GM23338 (cell line): ENCODE data around the gene ETV6. TPM values are rescaled to one million over a fixed set of nuclear protein-coding genes. Genes with fewer than 3 reads are reported as not detected.

ENCODE experiments used
- ATAC-seq: fragments of 200-7000 bp; cut with Tn5 transposase; 3 replicates; pipeline ENCODE4 v1.9.1; 2020
- DNase-seq: peaks from one replicate; pipeline ENCODE4 v3.0.0-alpha.2; 2015; ENCODE audit warnings: low spot score
- H2AFZ ChIP-seq: fragments of 200-600 bp; sonication (generic); 2 replicates; pipeline ENCODE4 v1.8.0; 2016; ENCODE audit warnings: antibody characterized with exemption, mild to moderate bottlenecking, moderate library complexity
- H3F3A ChIP-seq: fragments of 200-600 bp; sonication (generic); replicated peaks from 2 replicates; pipeline ENCODE4 v1.8.0; 2017; ENCODE audit warnings: antibody characterized with exemption, mixed run types, low read depth
- H3K27ac ChIP-seq: fragments of 200-600 bp; sonication (generic); 2 replicates; pipeline ENCODE4 v1.6.1; 2016; ENCODE audit warnings: low read depth
- H3K27me3 ChIP-seq: fragments of 200-600 bp; sonication (generic); 2 replicates; pipeline ENCODE4 v1.8.0; 2016; ENCODE audit warnings: mild to moderate bottlenecking, mixed run types, moderate library complexity; ENCODE audit not compliant: insufficient read depth
- H3K36me3 ChIP-seq: fragments of 200-600 bp; sonication (generic); 2 replicates; pipeline ENCODE4 v1.8.0; 2016; ENCODE audit warnings: mild to moderate bottlenecking; ENCODE audit not compliant: insufficient read depth
- H3K4me1 ChIP-seq: fragments of 200-600 bp; sonication (generic); 2 replicates; pipeline ENCODE4 v1.8.0; 2016; ENCODE audit warnings: mild to moderate bottlenecking, moderate library complexity; ENCODE audit not compliant: insufficient read depth
- H3K4me2 ChIP-seq: fragments of 200-600 bp; sonication (generic); 2 replicates; pipeline ENCODE4 v1.7.1; 2017; ENCODE audit warnings: mixed run types
- H3K4me3 ChIP-seq: fragments of 200-600 bp; sonication (generic); 2 replicates; pipeline ENCODE4 v1.6.1; 2016; ENCODE audit warnings: mixed run types
- H3K79me2 ChIP-seq: fragments of 200-600 bp; sonication (generic); replicated peaks from 2 replicates; pipeline ENCODE4 v1.8.0; 2017; ENCODE audit warnings: mild to moderate bottlenecking; ENCODE audit not compliant: insufficient read depth
- H3K9me2 ChIP-seq: fragments of 200-600 bp; sonication (generic); 2 replicates; pipeline ENCODE4 v1.8.0; 2017; ENCODE audit not compliant: insufficient read depth
- H4K20me1 ChIP-seq: fragments of 200-600 bp; sonication (generic); replicated peaks from 2 replicates; pipeline ENCODE4 v1.8.0; 2017; ENCODE audit warnings: mild to moderate bottlenecking; ENCODE audit not compliant: insufficient read depth
- H3K27ac Mint-ChIP-seq: 2 replicates; pipeline ENCODE4 v1.8.0; 2020; ENCODE audit warnings: inconsistent platforms, mild to moderate bottlenecking, moderate library complexity, mixed read lengths
- H3K27me3 Mint-ChIP-seq: 3 replicates; pipeline ENCODE4 v1.8.0; 2022; ENCODE audit warnings: low read depth, mild to moderate bottlenecking, moderate library complexity, mixed read lengths, inconsistent platforms; ENCODE audit not compliant: insufficient read depth, poor library complexity
- H3K36me3 Mint-ChIP-seq: 3 replicates; pipeline ENCODE4 v1.8.0; 2021; ENCODE audit warnings: low read depth, mild to moderate bottlenecking, inconsistent platforms, moderate library complexity, mixed read lengths
- H3K4me1 Mint-ChIP-seq: 3 replicates; pipeline ENCODE4 v1.8.0; 2020; ENCODE audit warnings: mild to moderate bottlenecking, inconsistent platforms, mixed read lengths
- H3K4me3 Mint-ChIP-seq: 3 replicates; pipeline ENCODE4 v1.8.0; 2021; ENCODE audit warnings: moderate library complexity, mild to moderate bottlenecking, inconsistent platforms, mixed read lengths
- H3K9me3 Mint-ChIP-seq: 3 replicates; pipeline ENCODE4 v1.8.0; 2020; ENCODE audit warnings: moderate library complexity, mild to moderate bottlenecking, inconsistent platforms, mixed read lengths
- CTCF ChIP-seq, 2 experiments: fragments of 200-600 bp in 1 of 2; sonication (generic) in 1 of 2; conservative IDR thresholded peaks; 2 replicates each; pipeline versions ENCODE4 v1.5.1 to v1.6.1; 2016 to 2017; ENCODE audit warnings: antibody characterized with exemption in 2 of 2, low read depth in 2 of 2, mild to moderate bottlenecking in 2 of 2, moderate library complexity in 1 of 2
- ETS1 ChIP-seq: IDR thresholded peaks from 2 replicates; pipeline ENCODE4 v1.6.1; 2016; ENCODE audit warnings: antibody characterized with exemption
- EZH2 ChIP-seq: fragments of 200-600 bp; sonication (generic); IDR thresholded peaks from one replicate; pipeline ENCODE4 v1.8.0; 2017; ENCODE audit warnings: antibody characterized with exemption, mild to moderate bottlenecking, low read depth; ENCODE audit not compliant: unreplicated experiment
- EZH2phosphoT487 ChIP-seq: fragments of 200-600 bp; sonication (generic); IDR thresholded peaks from one replicate; pipeline ENCODE4 v1.8.1; 2018; ENCODE audit warnings: antibody characterized with exemption; ENCODE audit not compliant: unreplicated experiment
- JUNB ChIP-seq: IDR thresholded peaks from one replicate; pipeline ENCODE4 v1.6.1; 2016; ENCODE audit warnings: antibody characterized with exemption; ENCODE audit not compliant: unreplicated experiment
- NANOG ChIP-seq: IDR thresholded peaks from 2 replicates; pipeline ENCODE4 v1.6.1; 2016; ENCODE audit warnings: antibody characterized with exemption, borderline replicate concordance
- POLR2AphosphoS5 ChIP-seq: IDR thresholded peaks from 2 replicates; pipeline ENCODE4 v1.6.1; 2016; ENCODE audit warnings: antibody characterized with exemption, low read depth
- REST ChIP-seq: IDR thresholded peaks from one replicate; pipeline ENCODE4 v1.6.1; 2018; ENCODE audit warnings: antibody characterized with exemption; ENCODE audit not compliant: unreplicated experiment
- STAT1 ChIP-seq: IDR thresholded peaks from one replicate; pipeline ENCODE4 v1.6.1; 2016; ENCODE audit warnings: antibody characterized with exemption; ENCODE audit not compliant: unreplicated experiment
- ZNF114 ChIP-seq: fragments of 250-450 bp; sonication (Bioruptor Pico); IDR thresholded peaks from 2 replicates; pipeline ENCODE4 v1.5.0; 2020; ENCODE audit warnings: mild to moderate bottlenecking, moderate library complexity
- ZNF331 ChIP-seq: fragments of 250-450 bp; sonication (Bioruptor Pico); IDR thresholded peaks from 2 replicates; pipeline ENCODE4 v1.5.0; 2020; ENCODE audit warnings: low read depth, mild to moderate bottlenecking, moderate library complexity
- polyA plus RNA-seq: library from polyadenylated mRNA; unstranded; fragments of >200 nt; fragmentation: Nextera tagmentation; extraction: Ambion mirVana; gene quantifications from 2 replicates; pipeline ENCODE4 v1.2.1, GENCODE V29; 2016
- total RNA-seq: library from RNA; depleted of rRNA; stranded (reverse); fragments of >200 nt; shearing (Covaris generic); gene quantifications from 2 replicates; pipeline ENCODE4 v1.2.3, GENCODE V29; 2014

ETV6 gene
- total and polyA plus RNA-seq, 2 experiments from 2014 or later, result 7.5 to 15.1 TPM

- no peak for TF ChIP-seq CTCF (conservative IDR thresholded peaks at IDR 0.05; ENCODE audit: low read depth in 2 of 2)
- no peak for TF ChIP-seq ZNF114 (CRISPR knock-in tag)
- TF ChIP-seq JUNB, result no peak
- TF ChIP-seq EZH2, result no peak
- TF ChIP-seq ZNF331, result no peak
- TF ChIP-seq STAT1, result no peak
- no peak for TF ChIP-seq REST
- no peak for TF ChIP-seq NANOG
- TF ChIP-seq ETS1, result no peak
Measured at GRCh38 chr12:11795192-11795912, 145.9 kb downstream of the ETV6 start (continued).

GRCh38 chr12:11795913-11796459, 146.5 kb downstream of the ETV6 start:
- no peaks in the 10 kb centered on the region for H3K9me3 Mint-ChIP-seq
- no peaks in the 10 kb centered on the region for H3K36me3 ChIP-seq
- no peaks in the 10 kb centered on the region for H3K27me3 Mint-ChIP-seq
- H3K4me1 Mint-ChIP-seq, result peaks cover 29% of the 10 kb centered on the region
- no peaks in the 10 kb centered on the region for H3K27me3 ChIP-seq
- DNase-seq (peak; percentile 59), ATAC-seq (peak; percentile 40)
- H3K4me2 ChIP-seq, result peak overlapping the region; percentile 5
- no peaks in the 10 kb centered on the region for H4K20me1 ChIP-seq
- H2AFZ ChIP-seq, result no peak overlapping the region
- H3K9me2 ChIP-seq, result peaks cover 4% of the 10 kb centered on the region; the same call in 1 of the 2 replicates
- TF ChIP-seq POLR2AphosphoS5, result no peak
- no peak for TF ChIP-seq STAT1
- TF ChIP-seq ETS1, result no peak
- TF ChIP-seq EZH2phosphoT487, result no peak
- H3K27ac ChIP-seq, result no peak overlapping the region
- H3K27ac Mint-ChIP-seq, result 0 out of 2 replicates have a peak overlapping the region, but pooled peaks have one; percentile 24
- no peaks in the 10 kb centered on the region; the same call in 1 of the 2 replicates for H3K79me2 ChIP-seq
- H3K4me1 ChIP-seq, result peaks cover 12% of the 10 kb centered on the region
- no peaks in the 10 kb centered on the region for H3F3A ChIP-seq
- peaks cover 3% of the 10 kb centered on the region; the same call in 1 of the 3 replicates for H3K36me3 Mint-ChIP-seq
- no peak overlapping the region; the same call in 2 of the 3 replicates for H3K4me3 Mint-ChIP-seq
- H3K4me3 ChIP-seq, result no peak overlapping the region
